Measurements from ENCODE around the gene CRYBA2.

DNA sequence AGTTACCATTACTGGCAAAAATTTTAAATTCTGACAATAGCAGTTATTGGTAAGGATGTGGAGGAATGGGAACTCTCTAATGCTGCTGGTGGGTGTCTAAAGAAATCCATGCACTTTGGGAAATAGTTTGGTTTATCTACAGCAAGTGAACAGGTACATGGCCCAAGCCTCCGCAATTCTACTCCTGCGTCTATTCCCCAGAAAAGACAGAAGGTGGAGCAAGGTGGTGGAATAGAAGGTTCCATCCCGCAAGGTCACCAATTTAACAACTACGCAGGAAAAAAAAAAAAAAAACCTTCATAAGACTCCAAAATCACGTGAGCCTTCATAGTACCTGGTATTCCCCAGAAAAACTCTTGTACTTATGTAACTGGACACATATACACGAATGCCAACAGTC, 41.6 kb upstream of the CRYBA2 start:
- no peak for TF ChIP-seq CTCF (IDR thresholded peaks at IDR 0.05)
- TF ChIP-seq POLR2A (IDR thresholded peaks at IDR 0.05) = no peak
- TF ChIP-seq POLR2AphosphoS5 (IDR thresholded peaks at IDR 0.05) = no peak
